ENCODE results near the gene THRB.

The THRB gene

DNA sequence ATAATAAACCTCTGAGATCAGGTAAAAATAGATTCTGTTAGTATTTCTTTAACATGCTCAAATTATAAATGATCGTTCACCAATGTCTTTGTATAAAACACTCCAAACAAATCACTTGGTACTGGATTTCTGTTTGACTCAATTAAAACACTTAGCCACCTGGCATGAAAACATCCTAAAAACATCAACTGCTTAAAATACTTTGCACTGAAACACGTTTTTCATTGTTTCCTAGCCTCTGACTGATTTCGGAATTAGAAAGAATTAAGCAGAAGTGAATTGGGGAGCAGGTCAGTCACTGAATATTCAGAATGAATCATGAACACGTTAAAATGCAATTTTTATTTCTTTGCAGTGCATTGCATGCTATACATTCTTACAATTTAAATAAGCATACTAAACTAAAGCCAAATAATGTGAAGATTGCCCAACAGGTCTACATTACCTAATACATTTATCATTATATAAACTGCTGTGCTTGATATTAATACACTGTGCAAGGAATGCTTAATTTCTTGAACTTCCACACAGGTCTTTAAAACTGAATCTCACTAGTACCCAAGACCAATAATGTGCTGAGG, 1.6 kb downstream of the THRB start:
- 41 to 47% methylated on average over 4 of the region's 4 CpGs for WGBS, 2 experiments

GRCh38 chr3:24490151-24490550, 4.5 kb downstream of the THRB start:
- no peaks in the 10 kb centered on the region for H3K9me3 ChIP-seq (ENCODE audit: control insufficient read depth, low read length)
- WGBS, 2 experiments, result 81 to 92% methylated on average over 2 of the region's 2 CpGs

More for the DNA sequence above, 1.6 kb downstream of the THRB start:
- no peaks in the 10 kb centered on the region for H3K36me3 ChIP-seq (ENCODE audit: control insufficient read depth, insufficient read depth, low read length)
- no peak overlapping the region for H3K4me3 ChIP-seq (ENCODE audit: insufficient read depth, low read depth, low read length)
- no peak overlapping the region for H3K27ac ChIP-seq (ENCODE audit: insufficient read depth, low read depth, low read length, poor library complexity, severe bottlenecking)
- H3K27me3 ChIP-seq (ENCODE audit: control insufficient read depth, insufficient read depth, low read length, poor library complexity, severe bottlenecking), result peaks cover 52% of the 10 kb centered on the region
- no peaks in the 10 kb centered on the region for H3K4me1 ChIP-seq (ENCODE audit: control insufficient read depth, insufficient read depth, low read length)
- no peaks in the 10 kb centered on the region for H3K9me3 ChIP-seq (ENCODE audit: control insufficient read depth, low read length)

GRCh38 chr3:24487325-24488262, 7.1 kb downstream of the THRB start:
- no peak overlapping the region for H3K4me3 ChIP-seq (ENCODE audit: insufficient read depth, low read depth, low read length)
- H3K27me3 ChIP-seq (ENCODE audit: control insufficient read depth, insufficient read depth, low read length, poor library complexity, severe bottlenecking), result peaks cover 13% of the 10 kb centered on the region
- H3K27ac ChIP-seq (ENCODE audit: insufficient read depth, low read depth, low read length, poor library complexity, severe bottlenecking), result no peak overlapping the region
- H3K9me3 ChIP-seq (ENCODE audit: control insufficient read depth, low read length), result no peaks in the 10 kb centered on the region
- H3K4me1 ChIP-seq (ENCODE audit: control insufficient read depth, insufficient read depth, low read length), result no peaks in the 10 kb centered on the region
- H3K36me3 ChIP-seq (ENCODE audit: control insufficient read depth, insufficient read depth, low read length), result no peaks in the 10 kb centered on the region

More at GRCh38 chr3:24490151-24490550, 4.5 kb downstream of the THRB start:
- Histone ChIP-seq H3K4me1 (ENCODE audit: control insufficient read depth, insufficient read depth, low read length) (no peaks in the 10 kb centered on the region), H3K27ac (ENCODE audit: insufficient read depth, low read depth, low read length, poor library complexity, severe bottlenecking) (no peak overlapping the region), H3K36me3 (ENCODE audit: control insufficient read depth, insufficient read depth, low read length) (no peaks in the 10 kb centered on the region), H3K27me3 (ENCODE audit: control insufficient read depth, insufficient read depth, low read length, poor library complexity, severe bottlenecking) (peaks cover 38% of the 10 kb centered on the region), H3K4me3 (ENCODE audit: insufficient read depth, low read depth, low read length) (no peak overlapping the region)

- Histone ChIP-seq H3K27me3 (ENCODE audit: control insufficient read depth, insufficient read depth, low read length, poor library complexity, severe bottlenecking) (no peaks in the 10 kb centered on the region), H3K36me3 (ENCODE audit: control insufficient read depth, insufficient read depth, low read length) (no peaks in the 10 kb centered on the region), H3K27ac (ENCODE audit: insufficient read depth, low read depth, low read length, poor library complexity, severe bottlenecking) (no peak overlapping the region), H3K4me1 (ENCODE audit: control insufficient read depth, insufficient read depth, low read length) (no peaks in the 10 kb centered on the region), H3K4me3 (ENCODE audit: insufficient read depth, low read depth, low read length) (no peak overlapping the region), H3K9me3 (ENCODE audit: control insufficient read depth, low read length) (no peaks in the 10 kb centered on the region)
- 93 to 94% methylated on average over 1 of the region's 1 CpG for WGBS, 2 experiments
These were observed 9.1 kb downstream of the THRB start for GRCh38 chr3:24485511-24485910.

DNA sequence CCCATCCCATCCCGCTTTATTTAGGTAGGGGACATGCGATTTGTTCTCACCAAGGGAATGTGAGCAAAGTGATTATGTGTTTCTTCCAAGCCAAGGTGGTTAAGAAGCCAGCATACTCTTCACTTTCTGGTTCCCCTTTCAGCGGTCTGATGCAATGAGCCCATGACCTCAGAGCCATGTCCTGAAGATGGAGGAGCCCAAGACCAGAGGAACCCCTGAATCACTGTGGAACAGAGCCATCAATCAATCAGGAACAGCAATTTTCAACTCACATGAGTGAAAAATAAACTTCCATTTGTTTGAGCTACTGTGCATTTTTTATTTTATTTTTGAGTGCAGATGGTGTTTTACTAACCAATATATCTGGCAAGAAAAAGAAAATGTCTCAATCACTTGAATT, 10.8 kb downstream of the THRB start:
- Histone ChIP-seq H3K27me3 (ENCODE audit: control insufficient read depth, insufficient read depth, low read length, poor library complexity, severe bottlenecking) (no peaks in the 10 kb centered on the region), H3K36me3 (ENCODE audit: control insufficient read depth, insufficient read depth, low read length) (no peaks in the 10 kb centered on the region), H3K4me1 (ENCODE audit: control insufficient read depth, insufficient read depth, low read length) (no peaks in the 10 kb centered on the region), H3K9me3 (ENCODE audit: control insufficient read depth, low read length) (no peaks in the 10 kb centered on the region), H3K27ac (ENCODE audit: insufficient read depth, low read depth, low read length, poor library complexity, severe bottlenecking) (no peak overlapping the region), H3K4me3 (ENCODE audit: insufficient read depth, low read depth, low read length) (no peak overlapping the region)
- 95 to 96% methylated on average over 2 to 3 of the region's 3 CpGs for WGBS, 2 experiments

DNA sequence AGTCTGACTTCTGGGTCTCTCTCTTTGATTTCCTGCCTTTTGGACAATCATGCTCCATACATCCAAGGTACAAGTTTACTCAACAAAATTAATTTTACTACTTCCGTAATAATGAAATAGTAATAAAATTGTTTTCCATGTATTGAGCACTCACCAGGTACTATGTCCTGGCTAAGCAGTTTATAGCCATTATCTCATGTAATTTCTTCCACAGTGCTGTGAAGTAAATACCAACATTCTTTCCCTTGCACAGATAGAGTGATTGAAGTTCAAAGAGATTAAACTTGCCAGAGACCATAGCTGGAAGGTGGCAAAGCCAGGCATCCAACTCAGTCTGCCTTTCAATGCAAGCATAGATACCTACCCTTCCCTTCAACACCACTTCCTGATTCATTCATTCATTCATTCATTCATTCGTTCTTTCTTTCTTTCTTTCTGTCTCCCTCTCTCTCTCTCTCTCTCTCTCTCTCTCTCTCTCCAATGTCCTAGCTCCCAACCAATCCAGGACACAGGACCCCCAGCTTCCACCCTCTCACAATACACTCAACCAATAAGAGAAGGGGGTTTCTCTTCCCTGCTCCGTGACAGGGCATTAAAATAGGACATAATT, 12.4 kb downstream of the THRB start:
- WGBS, 2 experiments, result 88 to 90% methylated on average over 2 to 3 of the region's 3 CpGs

DNA sequence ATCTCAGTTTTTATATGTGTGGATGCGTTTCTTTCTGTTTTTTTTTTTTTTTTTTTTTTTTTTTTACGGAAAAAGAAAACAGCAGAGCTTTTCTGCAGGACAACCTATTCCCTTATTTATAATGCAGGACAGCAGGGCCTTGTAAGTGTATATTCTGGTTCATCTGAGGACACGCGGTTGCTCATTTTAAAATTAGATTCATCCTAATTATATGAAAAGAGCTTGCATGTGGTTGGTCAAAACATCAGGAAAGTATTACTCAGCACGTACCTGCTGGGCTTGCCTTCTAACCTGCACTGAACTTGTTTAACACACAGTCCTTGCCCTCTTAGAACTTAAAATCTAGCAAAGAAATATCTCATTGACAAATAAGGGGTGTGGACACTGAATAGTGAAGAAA, 13.5 kb downstream of the THRB start:
- Histone ChIP-seq H3K27me3 (ENCODE audit: control insufficient read depth, insufficient read depth, low read length, poor library complexity, severe bottlenecking) (no peaks in the 10 kb centered on the region), H3K4me1 (ENCODE audit: control insufficient read depth, insufficient read depth, low read length) (peaks cover 4% of the 10 kb centered on the region), H3K4me3 (ENCODE audit: insufficient read depth, low read depth, low read length) (no peak overlapping the region), H3K9me3 (ENCODE audit: control insufficient read depth, low read length) (no peaks in the 10 kb centered on the region), H3K36me3 (ENCODE audit: control insufficient read depth, insufficient read depth, low read length) (no peaks in the 10 kb centered on the region), H3K27ac (ENCODE audit: insufficient read depth, low read depth, low read length, poor library complexity, severe bottlenecking) (no peak overlapping the region)
- WGBS, 2 experiments, result 90% methylated on average over 4 of the region's 5 CpGs; no CpG with 5 or more reads in 1 of the 2 experiments

More for the DNA sequence above, 12.4 kb downstream of the THRB start:
- peaks cover 4% of the 10 kb centered on the region for H3K4me1 ChIP-seq (ENCODE audit: control insufficient read depth, insufficient read depth, low read length)
- H3K36me3 ChIP-seq (ENCODE audit: control insufficient read depth, insufficient read depth, low read length), result no peaks in the 10 kb centered on the region
- H3K4me3 ChIP-seq (ENCODE audit: insufficient read depth, low read depth, low read length), result no peak overlapping the region
- H3K27ac ChIP-seq (ENCODE audit: insufficient read depth, low read depth, low read length, poor library complexity, severe bottlenecking), result no peak overlapping the region
- no peaks in the 10 kb centered on the region for H3K27me3 ChIP-seq (ENCODE audit: control insufficient read depth, insufficient read depth, low read length, poor library complexity, severe bottlenecking)
- no peaks in the 10 kb centered on the region for H3K9me3 ChIP-seq (ENCODE audit: control insufficient read depth, low read length)

GRCh38 chr3:24480497-24480896, 14.2 kb downstream of the THRB start:
- Histone ChIP-seq H3K27me3 (ENCODE audit: control insufficient read depth, insufficient read depth, low read length, poor library complexity, severe bottlenecking) (no peaks in the 10 kb centered on the region), H3K4me3 (ENCODE audit: insufficient read depth, low read depth, low read length) (no peak overlapping the region), H3K9me3 (ENCODE audit: control insufficient read depth, low read length) (no peaks in the 10 kb centered on the region), H3K36me3 (ENCODE audit: control insufficient read depth, insufficient read depth, low read length) (no peaks in the 10 kb centered on the region), H3K27ac (ENCODE audit: insufficient read depth, low read depth, low read length, poor library complexity, severe bottlenecking) (no peak overlapping the region), H3K4me1 (ENCODE audit: control insufficient read depth, insufficient read depth, low read length) (peaks cover 4% of the 10 kb centered on the region)

GRCh38 chr3:24479816-24480215, 14.8 kb downstream of the THRB start:
- Histone ChIP-seq H3K27me3 (ENCODE audit: control insufficient read depth, insufficient read depth, low read length, poor library complexity, severe bottlenecking) (no peaks in the 10 kb centered on the region), H3K9me3 (ENCODE audit: control insufficient read depth, low read length) (no peaks in the 10 kb centered on the region), H3K27ac (ENCODE audit: insufficient read depth, low read depth, low read length, poor library complexity, severe bottlenecking) (no peak overlapping the region), H3K4me1 (ENCODE audit: control insufficient read depth, insufficient read depth, low read length) (peaks cover 4% of the 10 kb centered on the region), H3K4me3 (ENCODE audit: insufficient read depth, low read depth, low read length) (no peak overlapping the region), H3K36me3 (ENCODE audit: control insufficient read depth, insufficient read depth, low read length) (no peaks in the 10 kb centered on the region)

GRCh38 chr3:24476871-24477656, 17.6 kb downstream of the THRB start:
- 5 to 6% methylated on average over 2 to 3 of the region's 3 CpGs for WGBS, 2 experiments
- no peak overlapping the region for H3K27ac ChIP-seq (ENCODE audit: insufficient read depth, low read depth, low read length, poor library complexity, severe bottlenecking)
- no peaks in the 10 kb centered on the region for H3K36me3 ChIP-seq (ENCODE audit: control insufficient read depth, insufficient read depth, low read length)

More at GRCh38 chr3:24476871-24477656, 17.6 kb downstream of the THRB start:
- Histone ChIP-seq H3K9me3 (ENCODE audit: control insufficient read depth, low read length) (no peaks in the 10 kb centered on the region), H3K4me3 (ENCODE audit: insufficient read depth, low read depth, low read length) (no peak overlapping the region), H3K27me3 (ENCODE audit: control insufficient read depth, insufficient read depth, low read length, poor library complexity, severe bottlenecking) (no peaks in the 10 kb centered on the region), H3K4me1 (ENCODE audit: control insufficient read depth, insufficient read depth, low read length) (peaks cover 4% of the 10 kb centered on the region)
